HL-60/S4 (cell line): Measurements from ENCODE around the gene SLC24A3.

ENCODE experiments used
- in situ Hi-C: fragments of 300-500 bp; cut with MboI; formaldehyde crosslinking; loops from 2 replicates; pipeline ENCODE4 v1.14.3; 2022; ENCODE audit warnings: low sequenced_read_pairs

The SLC24A3 gene

DNA sequence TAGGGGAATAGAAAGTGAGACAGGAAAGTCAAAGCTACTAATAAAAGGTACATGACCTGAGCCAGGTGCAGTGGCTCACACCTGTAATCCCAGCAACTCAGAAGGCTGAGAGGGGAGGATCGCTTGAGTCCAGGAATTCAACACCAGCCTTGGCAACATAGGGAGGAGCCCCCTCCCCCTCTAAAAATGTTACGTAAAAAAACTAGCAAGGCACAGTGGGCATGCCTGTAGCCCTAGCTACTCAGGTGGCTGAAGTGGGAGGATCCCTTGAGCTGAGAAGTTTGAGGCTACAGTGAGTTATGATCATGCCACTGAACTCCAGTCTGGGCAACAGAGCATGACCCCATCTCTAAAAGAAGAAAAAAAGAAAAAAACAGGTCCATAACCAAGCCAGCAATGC, 359.6 kb downstream of the SLC24A3 start:
- in situ Hi-C loops: no loop called here

DNA sequence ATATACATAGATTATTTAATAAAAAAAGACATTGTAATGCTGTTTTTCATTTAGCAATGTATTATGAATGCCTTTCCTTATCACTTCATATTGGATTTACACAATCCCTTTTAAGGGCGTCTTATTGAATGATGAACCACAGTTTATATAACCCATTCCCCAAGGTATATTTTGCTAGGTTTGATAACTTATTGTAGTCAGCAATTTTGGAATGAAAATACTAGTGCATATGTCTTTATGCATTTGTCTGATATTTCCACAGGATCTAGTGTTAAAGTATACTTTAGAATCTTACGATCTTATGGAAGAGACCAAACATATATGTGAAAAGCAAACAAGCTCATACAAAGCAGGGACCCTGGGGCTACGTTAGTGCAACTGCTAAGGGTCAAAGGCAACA, 365.2 kb downstream of the SLC24A3 start:
- in situ Hi-C loops: no loop called here

GRCh38 chr20:19582782-19583181, 370.3 kb downstream of the SLC24A3 start:
- in situ Hi-C loops: no loop called here

DNA sequence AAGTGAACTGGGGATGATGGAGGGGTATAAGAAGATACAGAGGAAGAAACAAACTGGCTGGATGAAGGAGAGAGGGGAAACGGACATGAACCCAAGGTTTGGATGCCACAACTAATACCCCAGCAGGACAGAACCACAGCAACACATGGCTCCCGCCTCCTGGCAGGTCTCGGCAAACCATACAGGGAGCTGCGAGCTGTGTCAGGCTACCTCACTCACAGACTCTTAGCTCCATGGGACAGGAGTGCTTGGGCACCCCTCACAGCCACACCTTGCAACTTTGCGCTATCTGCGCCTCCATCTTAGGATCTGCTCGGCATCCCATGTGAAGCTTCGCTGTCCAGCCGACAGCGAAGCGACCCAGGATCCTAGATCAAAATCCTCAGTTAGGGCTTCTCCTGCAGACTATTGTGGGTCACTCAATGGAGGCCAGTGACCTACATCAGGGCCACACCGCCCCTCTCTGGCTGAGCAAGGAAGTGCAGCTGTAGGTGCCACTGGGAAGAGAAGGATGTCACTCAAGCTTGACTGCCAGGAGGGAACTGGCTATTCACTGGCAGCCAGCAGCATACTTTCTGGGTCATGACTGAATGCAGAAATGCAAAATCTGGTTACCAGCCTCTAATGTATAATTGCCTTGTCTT, 371.2 kb downstream of the SLC24A3 start:
- in situ Hi-C loops: no loop called here

DNA sequence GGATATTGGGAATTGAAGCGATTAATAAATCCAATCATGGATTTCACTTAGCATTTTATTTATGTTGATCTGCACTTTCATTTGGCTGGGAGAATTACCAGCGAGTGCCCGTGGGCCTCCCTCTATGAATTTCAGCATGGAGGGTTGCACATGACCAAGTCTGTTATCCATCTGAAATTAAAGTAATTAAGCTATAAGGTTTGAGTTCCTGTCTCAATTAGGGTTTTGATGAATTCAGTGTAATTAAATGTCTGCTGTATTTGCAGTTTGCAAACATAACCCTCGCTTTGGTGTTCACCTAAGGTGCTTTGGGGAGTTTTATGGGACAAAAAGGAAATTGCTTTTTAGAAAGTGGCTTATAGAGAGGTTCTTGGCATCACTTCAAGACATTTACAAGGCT, 375.8 kb downstream of the SLC24A3 start:
- in situ Hi-C loops: no loop called here

DNA sequence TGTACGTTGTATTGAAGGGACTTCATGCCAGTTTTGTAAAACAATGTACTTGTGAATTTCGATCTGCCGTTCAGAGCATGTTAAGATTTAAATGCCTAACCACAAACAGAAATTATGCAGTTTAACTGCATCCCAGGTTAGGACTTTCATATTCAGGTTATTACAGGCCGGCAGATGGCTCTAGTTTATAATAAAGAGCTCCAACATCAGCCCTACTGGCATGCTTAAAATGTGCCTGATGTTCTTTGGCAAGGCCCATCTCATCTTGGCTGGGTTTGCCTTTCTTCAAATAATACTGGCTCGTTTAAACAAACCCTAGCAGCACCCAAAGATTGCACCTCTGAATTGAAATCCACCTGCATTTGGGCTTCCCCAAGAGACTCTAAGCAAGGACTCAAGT, 376.3 kb downstream of the SLC24A3 start:
- in situ Hi-C loops: no loop called here

- in situ Hi-C loops: no loop called here
These were observed 377.4 kb downstream of the SLC24A3 start for GRCh38 chr20:19589787-19590362.

DNA sequence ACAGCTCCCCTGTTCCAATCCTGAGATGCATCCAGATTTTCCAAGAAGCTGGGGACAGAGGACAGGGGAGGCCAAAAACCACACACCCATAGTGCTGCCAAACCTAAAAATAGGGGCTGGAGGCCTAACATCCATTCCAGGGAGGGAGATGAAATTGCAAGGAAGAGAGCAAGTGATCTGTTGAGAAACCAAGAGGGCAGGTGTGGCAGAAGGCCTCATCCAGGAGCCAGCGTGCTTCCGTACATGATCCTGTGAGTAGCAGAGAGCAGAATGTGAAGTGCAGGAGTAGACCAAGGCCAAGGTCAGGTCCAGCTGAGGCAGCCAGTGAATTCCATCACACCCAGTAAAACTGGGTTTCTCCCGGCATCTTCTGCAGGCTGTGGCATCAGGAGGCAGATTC, 377.9 kb downstream of the SLC24A3 start:
- in situ Hi-C loops: no loop called here

DNA sequence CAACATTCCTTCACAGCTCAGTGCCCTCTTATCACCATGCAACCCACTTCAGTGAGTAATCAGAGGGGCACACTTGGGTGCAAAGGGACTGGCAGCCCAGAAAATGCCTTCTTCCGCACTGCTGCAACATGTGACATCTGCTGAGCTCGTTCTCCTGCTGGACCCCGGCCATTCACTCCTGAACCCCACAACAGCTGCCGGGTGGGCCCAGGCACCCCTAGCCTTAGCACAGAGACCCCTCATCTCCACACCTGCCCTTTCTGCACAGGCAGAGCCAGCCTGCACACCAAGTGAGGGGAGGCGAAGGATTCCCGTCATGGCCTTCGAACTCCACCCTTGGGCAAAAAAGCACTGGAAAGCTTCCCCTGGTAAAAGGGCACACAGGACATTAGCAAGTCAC, 381.3 kb downstream of the SLC24A3 start:
- in situ Hi-C loops: no loop called here

GRCh38 chr20:19594896-19595295, 382.5 kb downstream of the SLC24A3 start:
- in situ Hi-C loops: no loop called here

DNA sequence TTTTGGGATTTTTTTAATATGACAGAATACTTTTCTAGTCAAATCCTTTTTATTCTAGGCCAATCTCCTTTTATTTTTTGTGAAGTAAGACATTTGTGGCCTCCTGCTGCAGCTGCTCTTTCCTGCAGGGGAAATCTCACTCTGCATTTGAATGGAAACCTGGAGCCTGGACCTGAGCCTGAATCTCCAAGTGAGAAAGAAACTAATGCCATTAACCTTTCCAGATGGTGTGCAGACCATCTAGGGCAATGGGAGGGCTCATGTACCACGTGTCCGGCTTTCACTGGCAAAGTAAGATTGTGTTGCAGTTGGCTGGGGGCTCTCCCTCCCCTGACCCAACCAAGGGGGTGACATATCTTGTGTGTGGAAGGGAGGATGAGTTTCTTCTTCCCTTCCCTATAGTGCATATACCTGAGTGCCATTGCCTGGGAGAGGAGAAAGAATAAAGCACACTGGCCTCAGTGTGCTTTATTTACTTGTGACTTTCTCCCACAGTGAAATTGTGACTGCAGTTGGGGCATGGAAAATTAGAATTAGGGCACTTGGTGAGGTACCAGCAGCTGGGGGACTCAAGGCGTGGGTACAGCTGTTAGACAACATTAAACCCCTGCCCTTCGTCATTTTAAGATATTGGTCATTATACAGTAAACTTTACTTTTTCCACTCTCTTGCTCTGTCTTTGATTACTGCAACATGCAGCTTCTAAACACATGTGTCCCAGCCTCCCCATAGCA, 385.8 kb downstream of the SLC24A3 start:
- in situ Hi-C loops: no loop called here

DNA sequence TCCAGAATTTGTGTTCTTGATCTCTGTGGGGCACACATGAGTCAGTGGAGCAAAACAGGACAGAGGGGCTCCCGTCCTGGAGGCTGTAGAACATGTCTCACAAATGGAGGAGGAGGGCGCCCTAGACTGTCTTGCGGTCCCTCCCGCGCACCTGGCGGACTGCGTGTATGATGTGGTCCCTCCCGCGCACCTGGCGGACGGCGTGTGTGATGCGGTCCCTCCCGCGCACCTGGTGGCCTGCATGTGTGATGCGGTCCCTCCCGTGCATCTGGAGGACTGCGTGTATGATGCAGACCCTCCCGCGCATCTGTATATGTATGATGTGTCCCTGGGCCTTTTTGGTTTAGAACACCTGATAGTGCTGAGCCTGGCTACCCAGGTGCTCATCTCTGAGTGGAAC, 386.8 kb downstream of the SLC24A3 start:
- in situ Hi-C loops: no loop called here

DNA sequence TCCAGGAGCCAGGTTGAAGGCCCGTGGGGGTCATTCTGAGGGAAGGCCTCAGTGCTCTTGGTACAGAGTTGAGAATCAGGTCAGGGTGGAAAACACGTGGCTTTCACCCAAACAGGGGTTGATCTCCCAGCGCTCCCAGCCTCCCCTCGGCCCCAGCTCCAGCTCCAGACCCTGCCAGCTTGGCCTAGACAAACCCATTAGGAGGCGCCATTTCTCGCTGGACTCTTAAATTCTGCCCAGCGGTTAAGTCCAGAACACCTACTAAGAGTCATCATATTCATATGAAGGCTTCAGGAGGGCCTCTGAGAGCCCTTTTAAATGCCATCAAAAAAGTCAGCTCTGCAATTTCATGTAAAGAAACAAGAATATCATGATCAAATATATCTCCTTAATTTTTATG, 387.6 kb downstream of the SLC24A3 start:
- in situ Hi-C loops: no loop called here

DNA sequence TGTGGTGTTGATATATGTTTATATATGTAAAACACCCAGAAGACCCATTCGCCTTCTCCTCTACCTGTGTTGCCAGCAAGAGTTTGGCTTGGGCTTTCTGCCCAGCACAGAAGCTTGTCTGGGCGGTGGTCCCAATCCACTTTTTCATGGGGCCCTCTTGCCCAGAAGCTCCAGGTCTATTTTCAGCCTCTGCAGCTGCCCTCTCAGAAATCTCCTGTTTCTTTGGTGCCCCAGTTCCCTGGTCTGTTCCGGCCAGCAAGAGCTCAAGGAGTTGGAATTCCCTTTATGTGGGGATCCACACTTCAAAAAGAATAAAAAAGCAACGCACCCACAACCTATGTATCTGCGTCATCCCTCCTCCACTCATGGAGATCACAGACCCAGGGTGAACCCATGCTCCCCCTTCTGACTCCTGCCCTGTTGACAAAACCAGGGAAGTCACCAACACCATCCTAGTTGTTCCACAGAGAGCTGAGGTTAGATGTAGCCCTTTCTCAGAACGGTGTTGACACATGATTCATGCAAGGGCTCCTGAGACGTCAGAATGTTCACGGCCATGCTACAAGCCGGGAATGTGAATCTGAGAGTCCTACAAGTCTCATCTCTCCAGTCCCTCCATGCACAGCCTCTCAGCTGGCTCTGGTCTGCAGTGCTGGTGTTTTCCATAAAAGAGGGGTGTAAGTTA, 388.8 kb downstream of the SLC24A3 start:
- in situ Hi-C loops: no loop called here

DNA sequence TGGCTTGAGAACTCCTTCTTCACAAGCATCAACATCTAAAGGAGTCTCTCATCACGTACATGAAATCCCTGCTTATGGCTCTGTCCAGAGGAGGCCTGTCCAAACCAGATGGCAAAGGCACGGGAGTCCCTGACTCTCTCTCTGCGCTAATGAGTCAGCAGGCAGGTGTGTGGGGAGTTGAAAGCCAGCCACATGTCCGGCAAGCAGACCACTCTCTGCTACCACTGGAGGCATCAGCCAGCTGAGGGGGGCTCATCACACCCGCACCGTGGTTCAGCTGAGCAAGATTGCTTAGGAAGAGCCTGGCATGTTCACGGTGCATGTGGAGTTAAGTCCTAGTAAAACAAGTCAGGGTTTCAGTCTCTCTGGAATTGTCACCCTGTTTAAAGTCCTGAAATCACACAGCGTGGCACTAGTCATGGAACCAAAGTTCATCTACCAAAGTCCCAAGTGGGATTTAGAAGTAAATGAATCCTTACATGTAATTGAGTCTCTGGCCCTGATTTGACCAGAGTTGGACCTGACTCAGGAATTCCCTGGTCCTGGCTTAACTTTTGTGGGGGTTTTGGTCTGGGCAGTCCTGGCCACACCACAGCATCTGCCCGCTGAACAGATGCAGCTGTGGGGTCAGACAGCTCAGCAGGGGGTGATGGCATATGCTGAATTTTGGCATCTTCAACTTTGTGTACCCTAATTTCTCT, 390.4 kb downstream of the SLC24A3 start:
- in situ Hi-C loops: no loop called here

GRCh38 chr20:19603376-19603750, 390.9 kb downstream of the SLC24A3 start:
- in situ Hi-C loops: no loop called here

DNA sequence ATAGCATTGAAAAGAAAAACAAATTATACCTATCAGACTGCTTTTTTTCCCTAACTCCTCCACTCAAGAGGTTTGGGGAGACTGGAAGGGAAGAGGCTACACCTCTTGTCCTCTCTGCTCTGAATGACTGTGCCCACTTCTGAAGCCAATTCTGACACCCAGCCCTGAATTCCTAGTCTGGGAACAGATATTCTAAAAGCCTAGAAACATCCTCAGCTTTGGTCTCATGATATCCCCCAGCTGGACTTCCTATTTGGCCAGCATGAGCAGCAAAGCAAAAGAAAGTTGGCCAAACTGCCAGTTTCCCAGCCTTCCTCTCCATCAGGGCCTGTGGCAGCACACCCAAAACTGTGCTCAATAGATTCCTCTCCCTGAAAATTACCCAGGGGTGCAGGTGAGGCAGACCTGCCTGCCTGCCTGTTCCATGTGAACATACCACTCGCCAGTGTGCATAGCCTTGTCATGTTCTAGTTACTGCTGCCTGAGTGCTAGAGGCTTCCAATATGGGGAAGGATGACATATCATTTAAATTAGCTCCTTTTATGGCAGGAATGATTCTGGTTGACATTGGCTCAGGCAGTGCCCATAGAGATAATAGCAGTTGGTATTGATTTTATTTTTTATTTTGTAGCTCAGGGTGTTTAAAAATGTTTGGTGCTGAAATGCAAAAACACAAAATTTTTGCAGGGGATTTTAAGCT, 393.5 kb downstream of the SLC24A3 start:
- in situ Hi-C loops: no loop called here

DNA sequence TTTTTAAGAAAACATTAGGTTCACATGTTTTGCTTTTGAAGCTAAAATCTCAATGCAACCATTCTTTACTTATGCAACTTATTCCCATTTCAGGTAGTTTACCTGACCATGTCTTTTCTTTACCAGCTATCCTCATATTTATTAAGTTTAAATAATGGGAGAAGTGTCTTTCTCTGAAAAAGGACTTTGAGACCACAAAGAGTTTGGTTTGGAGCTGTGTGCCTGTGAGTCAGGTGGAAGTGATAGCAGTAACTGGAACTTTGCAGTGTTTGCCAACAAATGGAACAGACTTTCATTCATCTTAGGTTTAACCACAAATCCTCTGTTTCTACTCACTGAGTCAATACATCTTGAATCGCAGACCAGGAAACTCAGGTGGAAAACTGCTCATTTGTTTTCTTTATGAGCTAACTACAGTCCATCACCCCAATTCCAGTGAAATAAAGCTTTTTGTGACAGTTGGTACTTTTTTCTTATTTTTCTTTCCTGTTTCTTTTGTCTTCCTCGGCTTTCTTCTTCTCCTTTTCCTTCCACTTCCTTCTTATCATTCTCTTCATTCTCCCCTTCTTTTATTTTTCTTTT, 397.3 kb downstream of the SLC24A3 start:
- in situ Hi-C loops: no loop called here

GRCh38 chr20:19615629-19616028, 403.2 kb downstream of the SLC24A3 start:
- in situ Hi-C loops: no loop called here

DNA sequence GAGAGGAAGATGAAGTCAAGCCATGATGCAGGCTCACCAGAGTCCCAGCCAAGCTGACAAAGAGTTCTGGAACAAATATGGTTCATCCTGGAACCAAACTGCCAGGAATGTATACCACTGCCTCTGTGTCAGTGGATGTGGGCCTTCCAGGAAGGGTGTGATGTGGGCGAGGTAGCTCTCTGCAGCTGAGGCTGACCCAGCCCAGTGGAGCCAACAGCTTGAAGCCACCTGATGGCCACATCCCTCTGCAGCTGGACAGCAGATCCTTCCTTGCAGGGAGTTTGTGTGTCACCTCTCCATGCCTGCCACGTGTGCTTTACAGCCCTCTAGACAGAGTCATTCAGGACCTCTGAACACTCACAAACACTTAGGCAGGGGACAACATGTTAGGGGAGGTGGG, 403.6 kb downstream of the SLC24A3 start:
- in situ Hi-C loops: no loop called here
